Measurements from ENCODE around the gene PKD2L1. TPM values are rescaled to one million over a fixed set of nuclear protein-coding genes. Genes with fewer than 3 reads are reported as not detected.

PKD2L1 gene
- polyA plus RNA-seq, 1 experiment, result not detected

GRCh38 chr10:100360234-100360633, 30.2 kb upstream of the PKD2L1 start:
- Histone ChIP-seq H3K27me3 (ENCODE audit: control insufficient read depth, insufficient read depth, low read length) (no peaks in the 10 kb centered on the region), H3K4me3 (ENCODE audit: low read depth, low read length) (no peak overlapping the region), H3K9me3 (ENCODE audit: control insufficient read depth, insufficient read depth, low read length) (no peaks in the 10 kb centered on the region), H3K27ac (ENCODE audit: low read depth, low read length) (no peak overlapping the region)
- POLR2A ChIA-PET, result no interaction called here
- no peak for DNase-seq (ENCODE audit: low read depth, low spot score)
- CTCF ChIA-PET, result interaction anchor here (2.0 kb wide), 1 partner anchor 73 kb away, joined by 6 read pairs; no protein-coding TSS in a partner anchor
- TF ChIP-seq, protein P1, sequence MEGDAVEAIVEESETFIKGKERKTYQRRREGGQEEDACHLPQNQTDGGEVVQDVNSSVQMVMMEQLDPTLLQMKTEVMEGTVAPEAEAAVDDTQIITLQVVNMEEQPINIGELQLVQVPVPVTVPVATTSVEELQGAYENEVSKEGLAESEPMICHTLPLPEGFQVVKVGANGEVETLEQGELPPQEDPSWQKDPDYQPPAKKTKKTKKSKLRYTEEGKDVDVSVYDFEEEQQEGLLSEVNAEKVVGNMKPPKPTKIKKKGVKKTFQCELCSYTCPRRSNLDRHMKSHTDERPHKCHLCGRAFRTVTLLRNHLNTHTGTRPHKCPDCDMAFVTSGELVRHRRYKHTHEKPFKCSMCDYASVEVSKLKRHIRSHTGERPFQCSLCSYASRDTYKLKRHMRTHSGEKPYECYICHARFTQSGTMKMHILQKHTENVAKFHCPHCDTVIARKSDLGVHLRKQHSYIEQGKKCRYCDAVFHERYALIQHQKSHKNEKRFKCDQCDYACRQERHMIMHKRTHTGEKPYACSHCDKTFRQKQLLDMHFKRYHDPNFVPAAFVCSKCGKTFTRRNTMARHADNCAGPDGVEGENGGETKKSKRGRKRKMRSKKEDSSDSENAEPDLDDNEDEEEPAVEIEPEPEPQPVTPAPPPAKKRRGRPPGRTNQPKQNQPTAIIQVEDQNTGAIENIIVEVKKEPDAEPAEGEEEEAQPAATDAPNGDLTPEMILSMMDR (IDR thresholded peaks at IDR 0.05; ENCODE audit: low read depth, low read length), result no peak

- TF ChIP-seq, protein P1 (IDR thresholded peaks at IDR 0.05; ENCODE audit: low read depth, low read length), result no peak
- ChIA-PET POLR2A (no interaction called here), CTCF (interaction anchor here (2.0 kb wide), 1 partner anchor 74 kb away, joined by 6 read pairs; no protein-coding TSS in a partner anchor)
- Histone ChIP-seq H3K27me3 (ENCODE audit: control insufficient read depth, insufficient read depth, low read length) (no peaks in the 10 kb centered on the region), H3K9me3 (ENCODE audit: control insufficient read depth, insufficient read depth, low read length) (no peaks in the 10 kb centered on the region), H3K4me3 (ENCODE audit: low read depth, low read length) (no peak overlapping the region), H3K27ac (ENCODE audit: low read depth, low read length) (no peak overlapping the region)
- DNase-seq (ENCODE audit: low read depth, low spot score), result no peak
Measured at GRCh38 chr10:100359529-100360150, 29.6 kb upstream of the PKD2L1 start.

- POLR2A ChIA-PET, result no interaction called here
- Histone ChIP-seq H3K27ac (ENCODE audit: low read depth, low read length) (no peak overlapping the region), H3K4me3 (ENCODE audit: low read depth, low read length) (no peak overlapping the region), H3K9me3 (ENCODE audit: control insufficient read depth, insufficient read depth, low read length) (no peaks in the 10 kb centered on the region), H3K27me3 (ENCODE audit: control insufficient read depth, insufficient read depth, low read length) (no peaks in the 10 kb centered on the region)
- CTCF ChIA-PET, result interaction anchor here (2.0 kb wide), 1 partner anchor 74 kb away, joined by 6 read pairs; no protein-coding TSS in a partner anchor
- TF ChIP-seq, protein P1 (IDR thresholded peaks at IDR 0.05; ENCODE audit: low read depth, low read length), result no peak
- no peak for DNase-seq (ENCODE audit: low read depth, low spot score)
Measured at GRCh38 chr10:100359030-100359432, 29.0 kb upstream of the PKD2L1 start.

DNA sequence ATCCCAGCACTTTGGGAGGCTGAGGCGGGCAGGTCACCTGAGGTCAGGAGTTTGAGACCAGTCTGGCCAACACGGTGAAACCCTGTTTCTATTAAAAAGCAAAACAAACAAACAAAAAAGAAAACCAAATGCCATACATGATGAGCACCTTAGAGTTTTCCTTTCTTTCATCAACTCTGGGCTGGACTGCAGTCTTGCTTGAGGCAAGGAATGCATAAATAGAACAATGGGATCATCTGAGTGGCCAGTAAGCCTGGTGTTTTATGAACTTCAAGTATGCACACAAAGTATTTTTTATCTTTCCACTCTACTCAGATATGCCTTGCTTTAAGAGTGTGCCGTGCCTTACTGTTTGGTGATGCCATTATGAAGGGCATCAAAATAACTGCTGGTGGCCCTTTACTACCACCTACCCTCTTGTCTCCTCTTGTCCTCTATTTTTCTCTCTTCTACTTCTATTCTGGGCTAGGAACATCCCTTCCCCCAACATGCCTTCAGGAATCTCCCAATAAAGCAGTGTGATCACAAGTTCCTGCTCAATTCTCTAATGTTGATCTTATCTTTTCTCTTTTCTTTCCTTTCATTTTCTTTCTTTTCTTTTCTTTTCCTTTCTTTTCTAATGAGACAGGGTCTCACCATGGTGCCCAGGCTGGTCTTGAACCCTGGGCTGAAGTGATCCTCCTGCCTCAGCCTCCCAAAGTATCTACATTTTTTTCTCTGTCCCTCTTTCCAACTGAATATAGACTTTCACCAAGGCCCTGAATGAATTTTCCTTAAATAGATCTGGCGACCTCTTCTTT, 27.2 kb upstream of the PKD2L1 start:
- no peaks in the 10 kb centered on the region for H3K9me3 ChIP-seq (ENCODE audit: control insufficient read depth, insufficient read depth, low read length)
- no peak overlapping the region for H3K4me3 ChIP-seq (ENCODE audit: low read depth, low read length)
- TF ChIP-seq, protein P1 (IDR thresholded peaks at IDR 0.05; ENCODE audit: low read depth, low read length), result no peak
- POLR2A ChIA-PET, result no interaction called here
- CTCF ChIA-PET, result no interaction called here
- no peak for DNase-seq (ENCODE audit: low read depth, low spot score)
- H3K27ac ChIP-seq (ENCODE audit: low read depth, low read length), result no peak overlapping the region
- no peaks in the 10 kb centered on the region for H3K27me3 ChIP-seq (ENCODE audit: control insufficient read depth, insufficient read depth, low read length)
